CD14-positive monocyte (primary cell): ENCODE measurements around the gene TTC7B. TPM values are rescaled to one million over a fixed set of nuclear protein-coding genes. Genes with fewer than 3 reads are reported as not detected.
"Not testable (repeated sequence)": the region's sequence is repeated elsewhere in the genome, so short reads cannot be mapped to it uniquely, and the experiment has no call there.

ENCODE experiments used
- DNase-seq, 3 donors: peaks; one replicate each; pipeline ENCODE4 v3.0.0-alpha.2; 2011 to 2022
- H2AFZ ChIP-seq: 2 replicates; pipeline ENCODE4 v1.6.0; 2012; ENCODE audit warnings: mild to moderate bottlenecking, low read depth, low read length, inconsistent platforms; ENCODE audit not compliant: insufficient read depth, poor library complexity, severe bottlenecking
- H3K27ac ChIP-seq, 2 donors: 1 replicate in 1 of 2; 2 replicates in 1 of 2; pipeline ENCODE4 v1.5.1; 2012 to 2013; ENCODE audit warnings: low read length in 2 of 2, control low read depth in 1 of 2, inconsistent platforms in 1 of 2, low read depth in 1 of 2, mild to moderate bottlenecking in 1 of 2
- H3K27me3 ChIP-seq, 2 donors: one replicate each; pipeline versions ENCODE4 v1.6.0 to v1.6.1; 2011 to 2013; ENCODE audit warnings: low read length in 2 of 2; ENCODE audit not compliant: control insufficient read depth in 2 of 2, insufficient read depth in 2 of 2
- H3K36me3 ChIP-seq, 2 donors: replicated peaks in 1 of 2; 1 replicate in 1 of 2; 2 replicates in 1 of 2; pipeline versions ENCODE4 v1.5.1 to v1.6.1; 2012 to 2013; ENCODE audit warnings: low read length in 2 of 2, control low read depth in 1 of 2, inconsistent platforms in 1 of 2, mild to moderate bottlenecking in 1 of 2; ENCODE audit not compliant: insufficient read depth in 2 of 2, control insufficient read depth in 1 of 2
- H3K4me1 ChIP-seq, 2 donors: 1 replicate in 1 of 2; 2 replicates in 1 of 2; pipeline versions ENCODE4 v1.5.1 to v1.6.1; 2012 to 2013; ENCODE audit warnings: low read length in 2 of 2, control low read depth in 1 of 2, inconsistent platforms in 1 of 2, mild to moderate bottlenecking in 1 of 2, moderate library complexity in 1 of 2; ENCODE audit not compliant: insufficient read depth in 2 of 2, control insufficient read depth in 1 of 2
- H3K4me2 ChIP-seq: replicated peaks from 2 replicates; pipeline ENCODE3; 2012; ENCODE audit warnings: low read length, moderate library complexity, mild to moderate bottlenecking; ENCODE audit not compliant: poor library complexity, severe bottlenecking; ENCODE audit errors: extremely low read depth
- H3K4me3 ChIP-seq, 3 experiments: fragments of 200-600 bp in 1 of 3; sonication (generic) in 1 of 3; replicated peaks in 1 of 3; 1 replicate in 2 of 3; 2 replicates in 1 of 3; pipeline ENCODE4 v1.5.1; 2011 to 2013; ENCODE audit warnings: low read length in 3 of 3, mild to moderate bottlenecking in 3 of 3, control low read depth in 2 of 3, low read depth in 2 of 3, inconsistent platforms in 1 of 3, moderate library complexity in 1 of 3
- H3K79me2 ChIP-seq: 2 replicates; pipeline ENCODE4 v1.6.0; 2012; ENCODE audit warnings: mild to moderate bottlenecking, control low read depth, inconsistent platforms, low read length, moderate library complexity; ENCODE audit not compliant: insufficient read depth
- H3K9ac ChIP-seq: 2 replicates; pipeline ENCODE4 v1.6.0; 2017; ENCODE audit warnings: low read length, mild to moderate bottlenecking; ENCODE audit not compliant: insufficient read depth, poor library complexity, severe bottlenecking
- H3K9me3 ChIP-seq, 2 donors: replicated peaks in 1 of 2; 1 replicate in 1 of 2; 2 replicates in 1 of 2; pipeline versions ENCODE4 v1.5.1 to v1.6.1; 2012 to 2013; ENCODE audit warnings: low read length in 2 of 2, control low read depth in 1 of 2; ENCODE audit not compliant: control insufficient read depth in 1 of 2, insufficient read depth in 1 of 2
- H4K20me1 ChIP-seq: 2 replicates; pipeline ENCODE4 v1.6.0; 2012; ENCODE audit warnings: mild to moderate bottlenecking, low read length, control low read depth, moderate library complexity; ENCODE audit not compliant: insufficient read depth
- H3K27ac Mint-ChIP-seq, 7 donors: one replicate each; pipeline ENCODE4 v1.8.0; 2020; ENCODE audit warnings: mild to moderate bottlenecking in 7 of 7, mixed read lengths in 7 of 7, moderate library complexity in 6 of 7, inconsistent platforms in 2 of 7
- H3K27me3 Mint-ChIP-seq, 3 donors: one replicate each; pipeline ENCODE4 v1.8.0; 2021 to 2022; ENCODE audit warnings: low read depth in 3 of 3, mild to moderate bottlenecking in 3 of 3, mixed read lengths in 3 of 3, moderate library complexity in 3 of 3, inconsistent platforms in 1 of 3
- H3K36me3 Mint-ChIP-seq, 2 donors: one replicate each; pipeline ENCODE4 v1.8.0; 2020; ENCODE audit warnings: mixed read lengths in 2 of 2, inconsistent platforms in 1 of 2, mild to moderate bottlenecking in 1 of 2
- H3K4me1 Mint-ChIP-seq: one replicate; pipeline ENCODE4 v1.8.0; 2020; ENCODE audit warnings: mild to moderate bottlenecking, mixed read lengths
- H3K4me3 Mint-ChIP-seq, 2 donors: one replicate each; pipeline ENCODE4 v1.8.0; 2020; ENCODE audit warnings: mild to moderate bottlenecking in 2 of 2, mixed read lengths in 2 of 2, moderate library complexity in 1 of 2
- H3K9me3 Mint-ChIP-seq, 7 donors: one replicate each; pipeline ENCODE4 v1.8.0; 2020 to 2022; ENCODE audit warnings: mixed read lengths in 7 of 7, mild to moderate bottlenecking in 6 of 7, moderate library complexity in 6 of 7, inconsistent platforms in 2 of 7
- WGBS: methylation state at CpG from one replicate; pipeline ENCODE4 v1.1.5; 2013; ENCODE audit warnings: missing lambda C conversion rate; ENCODE audit not compliant: insufficient coverage; 5-methylcytosine and 5-hydroxymethylcytosine counted together
- intact Hi-C, 2 donors: fragments of 100-400 bp; cut with micrococcal nuclease; formaldehyde crosslinking; loops; one replicate each; pipeline versions ENCODE4 v1.15.0 to v1.15.1; 2023
- polyA plus RNA-seq, 3 donors: library from polyadenylated mRNA; depleted of rRNA in 1 of 3; unstranded in 2 of 3; stranded (reverse) in 1 of 3; fragments of 300-500 nt in 2 of 3; fragments of >200 nt in 1 of 3; fragmentation: Illumina TruSeq in 2 of 3; gene quantifications; 1 replicate in 2 of 3; 2 replicates in 1 of 3; pipeline ENCODE4 v1.2.3, GENCODE V29; 2012 to 2021
- TF ChIP-seq, protein P1 (sequence below): fragments of 200-600 bp; IDR thresholded peaks from one replicate; pipeline ENCODE4 v1.8.0; 2022; ENCODE audit warnings: antibody characterized with exemption, mild to moderate bottlenecking

The TTC7B gene
- polyA plus RNA-seq, 3 donors: 0.87 to 2.6 (median 1.2) TPM

- Histone ChIP-seq H3K36me3 (no peaks in the 10 kb centered on the region), H3K79me2 (no peaks in the 10 kb centered on the region), H3K4me1 (no peaks in the 10 kb centered on the region), H3K4me2 (no peak overlapping the region), H2AFZ (no peak overlapping the region), H3K9me3 (peaks cover 15 to 23% of the 10 kb centered on the region in 2 donors), H3K27ac (no peak overlapping the region), H3K9ac (no peak overlapping the region), H3K27me3 (no peaks in the 10 kb centered on the region), H3K4me3 (no peak overlapping the region), H4K20me1 (no peaks in the 10 kb centered on the region)
- intact Hi-C loops: no loop called here
- Mint-ChIP-seq H3K4me3 (no peak overlapping the region), H3K36me3 (no peaks in the 10 kb centered on the region), H3K27me3 (peaks cover 2 to 6% (median 4%) of the 10 kb centered on the region in 3 donors), H3K27ac (peak overlapping the region in 1 of 7 donors; percentile 58), H3K9me3 (peaks cover 11 to 26% (median 19%) of the 10 kb centered on the region in 7 donors), H3K4me1 (peaks cover 8% of the 10 kb centered on the region)
- no peak for DNase-seq
- TF ChIP-seq, protein P1, sequence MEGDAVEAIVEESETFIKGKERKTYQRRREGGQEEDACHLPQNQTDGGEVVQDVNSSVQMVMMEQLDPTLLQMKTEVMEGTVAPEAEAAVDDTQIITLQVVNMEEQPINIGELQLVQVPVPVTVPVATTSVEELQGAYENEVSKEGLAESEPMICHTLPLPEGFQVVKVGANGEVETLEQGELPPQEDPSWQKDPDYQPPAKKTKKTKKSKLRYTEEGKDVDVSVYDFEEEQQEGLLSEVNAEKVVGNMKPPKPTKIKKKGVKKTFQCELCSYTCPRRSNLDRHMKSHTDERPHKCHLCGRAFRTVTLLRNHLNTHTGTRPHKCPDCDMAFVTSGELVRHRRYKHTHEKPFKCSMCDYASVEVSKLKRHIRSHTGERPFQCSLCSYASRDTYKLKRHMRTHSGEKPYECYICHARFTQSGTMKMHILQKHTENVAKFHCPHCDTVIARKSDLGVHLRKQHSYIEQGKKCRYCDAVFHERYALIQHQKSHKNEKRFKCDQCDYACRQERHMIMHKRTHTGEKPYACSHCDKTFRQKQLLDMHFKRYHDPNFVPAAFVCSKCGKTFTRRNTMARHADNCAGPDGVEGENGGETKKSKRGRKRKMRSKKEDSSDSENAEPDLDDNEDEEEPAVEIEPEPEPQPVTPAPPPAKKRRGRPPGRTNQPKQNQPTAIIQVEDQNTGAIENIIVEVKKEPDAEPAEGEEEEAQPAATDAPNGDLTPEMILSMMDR: no peak
- WGBS: 84% methylated on average over 5 of the region's 7 CpGs
These were observed 285.7 kb downstream of the TTC7B start for GRCh38 chr14:90530523-90530922.

DNA sequence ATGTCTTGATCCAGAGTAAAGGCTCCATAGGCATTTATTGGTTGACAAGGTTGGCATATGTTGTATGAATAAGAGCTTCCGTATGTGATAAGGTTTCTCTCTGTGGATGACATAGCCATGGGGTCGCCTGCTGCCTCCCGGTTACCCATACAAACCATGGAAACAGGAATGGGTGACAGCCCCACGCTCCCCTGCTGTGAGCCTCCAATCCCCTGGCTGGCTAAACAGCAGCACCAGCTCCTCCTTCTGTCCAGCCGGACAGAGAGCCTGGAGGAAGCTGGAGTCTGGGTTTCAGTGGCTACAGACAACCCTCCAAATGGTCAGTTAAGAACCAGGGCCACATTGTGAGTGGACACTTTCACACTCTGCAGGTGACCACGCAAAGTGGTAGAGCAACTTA is 288.3 kb downstream of the TTC7B start:
- TF ChIP-seq, protein P1: no peak
- Mint-ChIP-seq H3K4me1 (no peaks in the 10 kb centered on the region), H3K27ac (no peak overlapping the region), H3K4me3 (no peak overlapping the region), H3K27me3 (peaks cover 2 to 4% (median 2%) of the 10 kb centered on the region in 3 donors), H3K36me3 (no peaks in the 10 kb centered on the region), H3K9me3 (peaks cover 11 to 29% (median 23%) of the 10 kb centered on the region in 7 donors)
- Histone ChIP-seq H3K4me2 (no peak overlapping the region), H3K4me1 (no peaks in the 10 kb centered on the region), H2AFZ (no peak overlapping the region), H4K20me1 (no peaks in the 10 kb centered on the region), H3K9ac (no peak overlapping the region), H3K79me2 (no peaks in the 10 kb centered on the region), H3K9me3 (peaks cover 15 to 28% of the 10 kb centered on the region in 2 donors), H3K4me3 (no peak overlapping the region), H3K36me3 (no peaks in the 10 kb centered on the region), H3K27ac (no peak overlapping the region), H3K27me3 (no peaks in the 10 kb centered on the region)
- intact Hi-C loops: no loop called here
- WGBS: 98% methylated on average over 5 of the region's 6 CpGs
- no peak for DNase-seq

DNA sequence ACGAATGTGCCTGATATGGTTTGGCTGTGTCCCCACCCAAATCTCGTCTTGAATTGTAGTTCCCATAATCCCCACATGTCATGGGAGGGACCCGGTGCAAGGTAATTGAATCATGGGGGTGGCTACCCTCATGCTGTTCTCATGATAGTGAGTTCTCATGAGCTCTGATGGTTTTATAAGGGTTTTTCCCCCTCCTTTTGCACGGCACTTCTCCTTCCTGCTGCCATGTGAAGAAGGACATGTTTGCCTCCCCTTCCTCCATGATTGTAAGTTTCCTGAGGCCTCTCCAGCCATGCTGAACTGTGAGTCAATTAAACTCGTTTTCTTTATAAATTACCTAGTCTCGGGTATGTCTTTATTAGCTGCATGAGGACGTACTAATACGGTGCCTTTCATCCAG is 289.7 kb downstream of the TTC7B start:
- peaks cover 15 to 28% of the 10 kb centered on the region in 2 donors for H3K9me3 ChIP-seq
- H3K36me3 Mint-ChIP-seq, H3K4me1 ChIP-seq, intact Hi-C loops, H3K9ac ChIP-seq, H3K27ac Mint-ChIP-seq, H3K4me3 ChIP-seq, H3K27me3 Mint-ChIP-seq, H3K36me3 ChIP-seq, H3K27ac ChIP-seq, H4K20me1 ChIP-seq, H3K4me1 Mint-ChIP-seq, H3K27me3 ChIP-seq, H3K4me3 Mint-ChIP-seq, H3K79me2 ChIP-seq, DNase-seq, H2AFZ ChIP-seq, H3K4me2 ChIP-seq: not testable (repeated sequence)
- peaks cover 11 to 29% (median 23%) of the 10 kb centered on the region in 7 donors for H3K9me3 Mint-ChIP-seq
- WGBS: 71% methylated on average over 4 of the region's 8 CpGs
